GF-D8 (cell line): ENCODE results near the gene RYK.

Source experiments
- DNase-seq: peaks from one replicate; lab custom pipeline; 2025; lab: John Stamatoyannopoulos, UW

RYK gene

GRCh38 chr3:134148534-134148933 is 102.1 kb downstream of the RYK start:
- no peak for DNase-seq

DNA sequence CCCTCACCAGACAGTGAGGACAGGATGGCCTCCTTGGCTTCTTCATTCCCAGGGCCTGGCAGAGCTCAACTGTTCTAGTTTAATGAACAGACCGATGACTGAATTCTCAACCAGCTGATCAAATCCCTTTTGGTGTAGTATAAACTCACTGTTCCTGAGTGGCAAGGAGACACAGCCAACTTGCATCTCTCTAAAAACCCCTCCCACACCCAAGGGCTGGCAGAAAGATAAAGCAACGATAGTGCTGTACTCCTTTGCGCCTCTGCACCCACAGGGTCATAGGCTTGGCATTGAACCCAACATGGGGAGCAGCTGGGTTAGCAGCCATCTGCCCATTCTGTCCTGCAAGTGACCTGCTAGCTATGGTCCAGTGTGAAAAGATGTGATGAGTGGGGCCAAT is 103.2 kb downstream of the RYK start:
- no peak for DNase-seq

DNA sequence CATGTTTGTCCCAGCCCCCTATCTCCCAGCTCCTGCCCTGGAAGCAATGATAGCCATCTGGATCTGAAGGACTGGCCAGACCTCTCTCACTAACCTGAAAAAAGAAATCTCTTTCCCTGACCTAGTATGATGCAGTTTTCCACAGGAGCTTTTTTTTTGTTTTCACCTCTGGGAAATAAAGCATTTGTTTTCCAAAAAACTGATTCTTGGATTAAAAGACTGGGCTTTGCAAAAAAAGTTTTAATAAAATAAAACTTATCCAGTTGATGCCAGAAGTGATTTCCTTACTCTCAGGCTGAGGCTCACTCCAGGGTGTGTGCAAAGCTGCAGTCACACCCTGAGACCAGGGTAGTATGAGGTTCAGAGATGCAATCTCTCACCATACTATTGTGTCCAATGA is 104.0 kb downstream of the RYK start:
- no peak for DNase-seq

DNA sequence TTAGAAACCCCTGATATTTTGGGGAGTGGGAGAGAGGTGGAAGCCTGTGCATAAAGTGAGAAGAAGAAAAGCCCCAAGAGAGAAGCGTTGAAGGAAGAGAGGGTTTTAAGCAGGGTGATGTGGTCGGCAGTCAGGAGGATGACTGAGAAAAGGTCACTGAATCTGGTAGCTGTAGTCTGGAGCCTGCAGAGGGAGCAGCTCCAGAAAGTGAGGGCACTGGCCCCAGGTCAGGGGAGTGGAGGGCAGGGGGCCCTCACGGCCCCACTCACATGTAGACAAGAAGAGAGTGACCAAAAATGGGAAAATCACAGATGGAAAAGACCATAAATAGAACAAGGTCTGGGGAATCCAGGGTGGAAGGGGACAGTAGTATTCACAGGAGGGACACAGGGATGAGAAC is 105.5 kb downstream of the RYK start:
- no peak for DNase-seq

DNA sequence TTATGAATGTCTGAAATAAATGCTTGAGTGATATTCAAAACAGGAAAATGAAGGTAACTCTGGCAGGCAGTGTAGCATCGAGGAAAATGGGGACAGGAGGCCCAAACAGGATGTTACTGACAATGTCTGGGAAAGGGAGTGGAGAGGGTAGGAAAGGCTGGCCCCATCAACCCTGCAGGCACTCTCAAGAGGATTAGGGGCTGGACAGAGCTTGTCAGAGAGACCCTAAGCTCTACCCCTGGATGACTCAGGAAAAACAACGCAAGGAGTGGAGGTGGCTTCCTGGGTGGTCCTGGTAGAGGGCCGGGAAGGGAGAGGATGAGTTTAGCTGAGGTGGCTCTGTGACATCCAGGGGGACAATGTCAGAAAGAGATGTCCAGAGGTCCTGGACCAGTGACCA is 106.0 kb downstream of the RYK start:
- DNase-seq = no peak

- DNase-seq = no peak
These were observed 106.7 kb downstream of the RYK start for GRCh38 chr3:134143828-134144401.

- DNase-seq = no peak
These were observed 114.1 kb downstream of the RYK start for GRCh38 chr3:134136604-134137003.

DNA sequence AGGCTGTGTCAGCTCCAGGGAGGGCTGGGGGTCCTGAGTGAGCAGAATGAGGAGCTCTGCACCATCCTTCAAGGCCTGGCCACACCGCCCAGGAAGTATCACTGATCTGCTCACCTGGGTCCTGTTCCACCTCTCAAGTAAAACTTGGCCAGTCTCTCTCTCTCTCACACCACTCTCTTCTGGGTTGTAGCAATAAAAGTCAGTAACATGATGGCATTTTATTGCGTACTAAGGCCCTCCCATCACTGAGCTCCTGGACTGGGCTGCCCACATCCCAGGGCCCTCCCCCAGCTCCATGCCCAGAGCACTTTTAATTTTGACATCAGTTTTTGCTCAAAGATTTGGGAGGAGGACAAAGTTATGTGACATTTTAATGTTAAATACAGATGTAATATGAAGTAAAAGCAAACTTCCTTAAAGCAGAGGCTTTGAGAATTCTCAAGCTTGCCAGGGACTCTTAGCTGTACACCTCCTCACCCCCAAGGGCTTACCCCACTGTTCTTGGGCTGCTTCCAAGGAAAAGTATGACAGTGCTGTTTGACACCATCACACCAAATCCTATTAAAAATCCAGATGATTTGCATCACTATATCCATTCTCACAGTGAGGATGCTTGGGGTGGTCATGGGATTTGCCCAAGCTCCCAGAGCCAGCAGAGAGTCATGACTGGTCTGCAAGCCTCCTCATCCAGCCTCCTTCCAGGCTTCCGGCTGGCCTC is 115.8 kb downstream of the RYK start:
- DNase-seq = no peak

DNA sequence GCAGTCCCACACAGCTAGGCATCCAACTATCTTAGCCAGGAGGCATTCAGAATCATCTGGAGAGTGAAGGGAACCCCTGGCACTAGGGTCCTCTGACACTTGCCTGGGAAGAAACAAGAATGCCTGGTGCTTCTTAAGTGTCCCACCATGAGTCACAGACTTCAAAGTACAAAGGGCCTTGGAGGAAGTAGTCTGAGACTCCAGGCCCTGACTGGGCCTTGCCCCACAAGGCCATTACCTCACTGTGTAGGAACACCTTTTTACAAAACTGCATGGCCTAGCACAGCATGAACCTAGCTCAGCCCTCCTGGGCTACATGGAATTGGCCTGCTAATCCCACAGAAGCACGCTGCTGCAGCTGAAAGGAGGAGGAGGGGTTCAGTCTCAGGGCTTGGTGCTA is 116.4 kb downstream of the RYK start:
- no peak for DNase-seq

DNA sequence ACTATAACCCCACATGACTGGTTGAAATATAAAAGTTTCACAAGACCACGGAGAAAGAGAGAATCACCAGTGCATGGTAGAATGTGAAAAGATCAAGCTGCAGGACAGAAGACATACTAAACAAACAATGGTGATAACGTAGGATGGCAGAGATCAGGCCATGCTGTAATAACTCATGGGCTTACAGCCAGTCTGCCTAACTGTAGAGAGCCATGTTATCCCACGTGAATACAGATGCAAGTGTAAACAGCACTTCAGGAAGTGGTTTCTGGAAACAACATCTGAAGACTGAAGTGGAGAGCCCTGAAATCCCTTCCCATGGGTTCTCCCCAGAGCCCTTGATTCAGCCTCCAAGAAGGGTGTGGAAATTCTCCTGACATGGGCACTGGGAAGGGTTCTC is 117.7 kb downstream of the RYK start:
- no peak for DNase-seq

- DNase-seq = peak; percentile 14
These were observed 124.5 kb downstream of the RYK start for GRCh38 chr3:134126153-134126552.

DNA sequence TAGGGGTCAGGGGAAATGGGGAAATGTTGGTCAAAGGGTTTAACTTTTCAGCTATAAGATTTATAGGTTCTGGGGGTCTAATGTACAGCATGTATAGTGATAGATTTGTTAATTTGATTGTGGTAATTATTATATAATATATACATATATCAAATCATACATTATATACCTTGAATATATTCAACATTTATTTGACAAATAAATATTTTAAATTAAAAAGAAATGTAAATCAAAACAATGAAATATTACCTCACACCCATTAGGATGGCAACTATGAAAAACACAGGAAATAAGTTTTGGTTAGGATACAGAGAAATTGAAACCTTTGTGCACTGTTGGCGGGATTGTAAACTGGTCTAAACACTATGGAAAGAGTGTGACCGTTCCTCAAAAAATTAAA is 135.9 kb downstream of the RYK start:
- no peak for DNase-seq

DNA sequence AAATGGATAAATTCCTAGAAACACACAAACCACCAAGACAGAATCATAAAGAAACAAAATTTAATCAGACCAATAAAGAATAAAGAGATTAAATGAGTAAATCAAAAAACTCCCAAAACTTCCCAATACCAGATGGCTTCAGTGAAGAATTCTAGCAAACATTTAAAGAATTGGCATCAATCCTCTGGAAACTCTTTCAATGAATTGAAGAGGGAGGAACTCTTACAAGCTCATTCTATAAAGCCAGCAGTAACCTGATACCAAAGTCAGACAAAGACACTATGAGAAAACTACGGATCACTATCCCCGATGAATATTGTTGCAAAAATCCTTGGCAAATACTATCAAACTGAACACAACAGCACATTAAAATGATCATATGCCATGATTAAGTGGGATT is 139.0 kb downstream of the RYK start:
- no peak for DNase-seq

- no peak for DNase-seq
These were observed 139.7 kb downstream of the RYK start for GRCh38 chr3:134110963-134111362.
